GM10266 (cell line): Measurements from ENCODE around the gene SCD.

Experiments
- DNase-seq: peaks from one replicate; pipeline ENCODE4 v3.0.0; 2012; ENCODE audit errors: extremely low spot score
- CTCF ChIP-seq: IDR thresholded peaks from 2 replicates; pipeline ENCODE4 v1.5.1; 2012; ENCODE audit warnings: mild to moderate bottlenecking, low read depth; ENCODE audit not compliant: control insufficient read depth, insufficient read depth; ENCODE audit errors: missing control alignments

SCD gene

GRCh38 chr10:100364175-100364574, 17.1 kb downstream of the SCD start:
- no peak for TF ChIP-seq CTCF
- DNase-seq: no peak

- no peak for DNase-seq
- no peak for TF ChIP-seq CTCF
Measured at GRCh38 chr10:100364735-100365391, 17.8 kb downstream of the SCD start.

- DNase-seq: no peak
- no peak for TF ChIP-seq CTCF
Measured at GRCh38 chr10:100368721-100369120, 21.7 kb downstream of the SCD start.

GRCh38 chr10:100370714-100371481, 23.9 kb downstream of the SCD start:
- no peak for TF ChIP-seq CTCF
- no peak for DNase-seq

GRCh38 chr10:100371482-100372027, 24.5 kb downstream of the SCD start:
- TF ChIP-seq CTCF: no peak
- no peak for DNase-seq

GRCh38 chr10:100372415-100373297, 25.6 kb downstream of the SCD start:
- TF ChIP-seq CTCF: no peak
- DNase-seq: no peak
